Measurements from ENCODE around the gene GSTT4. TPM values are rescaled to one million over a fixed set of nuclear protein-coding genes. Genes with fewer than 3 reads are reported as not detected.

The GSTT4 gene
- total RNA-seq, 1 experiment from 2014 or later: not detected

- Histone ChIP-seq H3K36me3 (peaks cover 11% of the 10 kb centered on the region), H3K4me3 (no peak overlapping the region), H3K9me3 (peaks cover 9% of the 10 kb centered on the region; the same call in 1 of the 2 replicates), H3K27me3 (no peaks in the 10 kb centered on the region)
- DNase-seq: no peak
Observed at GRCh38 chr22:24028533-24028932, 23.3 kb upstream of the GSTT4 start.

- H3K4me3 ChIP-seq: no peak overlapping the region
Observed at GRCh38 chr22:24027991-24028390, 22.7 kb upstream of the GSTT4 start.

GRCh38 chr22:24027389-24027975 lies 22.2 kb upstream of the GSTT4 start:
- no peak overlapping the region for H3K4me3 ChIP-seq
- peak; percentile 60 for DNase-seq
- H3K36me3 ChIP-seq: peaks cover 11% of the 10 kb centered on the region
- no peaks in the 10 kb centered on the region for H3K27me3 ChIP-seq
- peaks cover 12% of the 10 kb centered on the region; the same call in 1 of the 2 replicates for H3K9me3 ChIP-seq

More at GRCh38 chr22:24027991-24028390, 22.7 kb upstream of the GSTT4 start:
- Histone ChIP-seq H3K27me3 (no peaks in the 10 kb centered on the region), H3K36me3 (peaks cover 11% of the 10 kb centered on the region), H3K9me3 (peaks cover 12% of the 10 kb centered on the region; the same call in 1 of the 2 replicates)
- no peak for DNase-seq

GRCh38 chr22:24026733-24027132 lies 21.5 kb upstream of the GSTT4 start:
- Histone ChIP-seq H3K4me3 (no peak overlapping the region), H3K9me3 (peaks cover 12% of the 10 kb centered on the region; the same call in 1 of the 2 replicates), H3K27me3 (no peaks in the 10 kb centered on the region), H3K36me3 (peaks cover 11% of the 10 kb centered on the region)
- no peak for DNase-seq

- H3K36me3 ChIP-seq: peaks cover 11% of the 10 kb centered on the region
- no peak for DNase-seq
- peaks cover 12% of the 10 kb centered on the region; the same call in 1 of the 2 replicates for H3K9me3 ChIP-seq
- no peaks in the 10 kb centered on the region for H3K27me3 ChIP-seq
- H3K4me3 ChIP-seq: no peak overlapping the region
Observed at GRCh38 chr22:24026056-24026455, 20.8 kb upstream of the GSTT4 start.

- no peak overlapping the region for H3K4me3 ChIP-seq
- no peak for DNase-seq
- H3K9me3 ChIP-seq: peaks cover 12% of the 10 kb centered on the region; the same call in 1 of the 2 replicates
- no peaks in the 10 kb centered on the region for H3K27me3 ChIP-seq
- peaks cover 11% of the 10 kb centered on the region for H3K36me3 ChIP-seq
Observed at GRCh38 chr22:24025475-24025874, 20.2 kb upstream of the GSTT4 start.

- Histone ChIP-seq H3K27me3 (no peaks in the 10 kb centered on the region), H3K4me3 (no peak overlapping the region), H3K9me3 (peaks cover 12% of the 10 kb centered on the region; the same call in 1 of the 2 replicates), H3K36me3 (peaks cover 11% of the 10 kb centered on the region)
- no peak for DNase-seq
Observed at GRCh38 chr22:24024354-24024753, 19.1 kb upstream of the GSTT4 start.

- Histone ChIP-seq H3K36me3 (peaks cover 8% of the 10 kb centered on the region), H3K4me3 (no peak overlapping the region), H3K9me3 (peaks cover 12% of the 10 kb centered on the region; the same call in 1 of the 2 replicates), H3K27me3 (no peaks in the 10 kb centered on the region)
- DNase-seq: no peak
Observed at GRCh38 chr22:24023204-24023789, 18.0 kb upstream of the GSTT4 start.

- no peak overlapping the region for H3K4me3 ChIP-seq
- no peaks in the 10 kb centered on the region for H3K27me3 ChIP-seq
- no peak for DNase-seq
- H3K9me3 ChIP-seq: peaks cover 12% of the 10 kb centered on the region; the same call in 1 of the 2 replicates
- H3K36me3 ChIP-seq: peaks cover 9% of the 10 kb centered on the region
Observed at GRCh38 chr22:24021304-24021703, 16.1 kb upstream of the GSTT4 start.

GRCh38 chr22:24016156-24016555 lies 10.9 kb upstream of the GSTT4 start:
- no peak for DNase-seq
- H3K27me3 ChIP-seq: no peaks in the 10 kb centered on the region
- H3K4me3 ChIP-seq: no peak overlapping the region
- no peaks in the 10 kb centered on the region for H3K9me3 ChIP-seq
- peaks cover 3% of the 10 kb centered on the region for H3K36me3 ChIP-seq

- peak overlapping the region; percentile 98 for H3K4me3 ChIP-seq
- no peaks in the 10 kb centered on the region for H3K36me3 ChIP-seq
- H3K27me3 ChIP-seq: no peaks in the 10 kb centered on the region
- DNase-seq: no peak
- H3K9me3 ChIP-seq: no peaks in the 10 kb centered on the region
Observed at GRCh38 chr22:24011735-24012068, 6.4 kb upstream of the GSTT4 start.

- H3K4me3 ChIP-seq: no peak overlapping the region
- H3K9me3 ChIP-seq: no peaks in the 10 kb centered on the region
- no peak for DNase-seq
- H3K27me3 ChIP-seq: no peaks in the 10 kb centered on the region
- H3K36me3 ChIP-seq: no peaks in the 10 kb centered on the region
Observed at GRCh38 chr22:24010018-24010391, 4.8 kb upstream of the GSTT4 start.

- Histone ChIP-seq H3K4me3 (no peak overlapping the region), H3K36me3 (no peaks in the 10 kb centered on the region), H3K27me3 (no peaks in the 10 kb centered on the region), H3K9me3 (no peaks in the 10 kb centered on the region)
- no peak for DNase-seq
Observed at GRCh38 chr22:24009227-24010017, 4.2 kb upstream of the GSTT4 start.

GRCh38 chr22:24008381-24009226 lies 3.4 kb upstream of the GSTT4 start:
- H3K27me3 ChIP-seq: no peaks in the 10 kb centered on the region
- no peaks in the 10 kb centered on the region for H3K36me3 ChIP-seq
- DNase-seq: no peak
- no peaks in the 10 kb centered on the region for H3K9me3 ChIP-seq
- no peak overlapping the region for H3K4me3 ChIP-seq

GRCh38 chr22:24008022-24008283 lies 2.7 kb upstream of the GSTT4 start:
- no peaks in the 10 kb centered on the region for H3K27me3 ChIP-seq
- H3K36me3 ChIP-seq: no peaks in the 10 kb centered on the region
- no peaks in the 10 kb centered on the region for H3K9me3 ChIP-seq
- no peak for DNase-seq
- H3K4me3 ChIP-seq: no peak overlapping the region

GRCh38 chr22:24007253-24008021 lies 2.2 kb upstream of the GSTT4 start:
- Histone ChIP-seq H3K36me3 (no peaks in the 10 kb centered on the region), H3K27me3 (no peaks in the 10 kb centered on the region), H3K4me3 (no peak overlapping the region), H3K9me3 (no peaks in the 10 kb centered on the region)
- no peak for DNase-seq
